ENCODE results near the gene NT5C.

Gene NT5C

GRCh38 chr17:75124041-75124818, 7.3 kb downstream of the NT5C start:
- H3K4me1 ChIP-seq (ENCODE audit: insufficient read depth, low read length), result no peaks in the 10 kb centered on the region
- H2AFZ ChIP-seq (ENCODE audit: low read depth, low read length), result no peak overlapping the region
- no peaks in the 10 kb centered on the region for H3K27me3 ChIP-seq (ENCODE audit: insufficient read depth, low read length)
- peaks cover 14% of the 10 kb centered on the region for H3K36me3 ChIP-seq (ENCODE audit: insufficient read depth, low read length)
- no peak overlapping the region for H3K4me3 ChIP-seq (ENCODE audit: low read length)
- H3K9me3 ChIP-seq (ENCODE audit: low read length), result no peaks in the 10 kb centered on the region

GRCh38 chr17:75118307-75118706, 13.2 kb downstream of the NT5C start:
- peaks cover 19% of the 10 kb centered on the region for H3K36me3 ChIP-seq (ENCODE audit: insufficient read depth, low read length)
- no peak overlapping the region for H2AFZ ChIP-seq (ENCODE audit: low read depth, low read length)
- H3K4me3 ChIP-seq (ENCODE audit: low read length), result no peak overlapping the region
- H3K27me3 ChIP-seq (ENCODE audit: insufficient read depth, low read length), result no peaks in the 10 kb centered on the region
- H3K9me3 ChIP-seq (ENCODE audit: low read length), result no peaks in the 10 kb centered on the region
- no peaks in the 10 kb centered on the region for H3K4me1 ChIP-seq (ENCODE audit: insufficient read depth, low read length)

- Histone ChIP-seq H2AFZ (ENCODE audit: low read depth, low read length) (no peak overlapping the region), H3K36me3 (ENCODE audit: insufficient read depth, low read length) (peaks cover 19% of the 10 kb centered on the region), H3K4me3 (ENCODE audit: low read length) (no peak overlapping the region), H3K4me1 (ENCODE audit: insufficient read depth, low read length) (no peaks in the 10 kb centered on the region), H3K9me3 (ENCODE audit: low read length) (no peaks in the 10 kb centered on the region), H3K27me3 (ENCODE audit: insufficient read depth, low read length) (no peaks in the 10 kb centered on the region)
These were observed 14.8 kb downstream of the NT5C start for GRCh38 chr17:75116737-75117136.

GRCh38 chr17:75115555-75115954, 16.0 kb downstream of the NT5C start:
- Histone ChIP-seq H3K36me3 (ENCODE audit: insufficient read depth, low read length) (peaks cover 15% of the 10 kb centered on the region), H3K9me3 (ENCODE audit: low read length) (no peaks in the 10 kb centered on the region), H2AFZ (ENCODE audit: low read depth, low read length) (no peak overlapping the region), H3K4me3 (ENCODE audit: low read length) (no peak overlapping the region), H3K4me1 (ENCODE audit: insufficient read depth, low read length) (peaks cover 1% of the 10 kb centered on the region), H3K27me3 (ENCODE audit: insufficient read depth, low read length) (no peaks in the 10 kb centered on the region)

- Histone ChIP-seq H3K4me3 (ENCODE audit: low read length) (no peak overlapping the region), H3K4me1 (ENCODE audit: insufficient read depth, low read length) (peaks cover 6% of the 10 kb centered on the region), H3K9me3 (ENCODE audit: low read length) (no peaks in the 10 kb centered on the region), H2AFZ (ENCODE audit: low read depth, low read length) (no peak overlapping the region), H3K36me3 (ENCODE audit: insufficient read depth, low read length) (peaks cover 12% of the 10 kb centered on the region), H3K27me3 (ENCODE audit: insufficient read depth, low read length) (no peaks in the 10 kb centered on the region)
These were observed 16.8 kb downstream of the NT5C start for GRCh38 chr17:75114552-75115314.

- H3K36me3 ChIP-seq (ENCODE audit: insufficient read depth, low read length), result peaks cover 12% of the 10 kb centered on the region
- no peak overlapping the region for H2AFZ ChIP-seq (ENCODE audit: low read depth, low read length)
- peaks cover 12% of the 10 kb centered on the region for H3K4me1 ChIP-seq (ENCODE audit: insufficient read depth, low read length)
- no peak overlapping the region for H3K4me3 ChIP-seq (ENCODE audit: low read length)
- no peaks in the 10 kb centered on the region for H3K27me3 ChIP-seq (ENCODE audit: insufficient read depth, low read length)
- H3K9me3 ChIP-seq (ENCODE audit: low read length), result no peaks in the 10 kb centered on the region
These were observed 17.6 kb downstream of the NT5C start for GRCh38 chr17:75113798-75114551.

GRCh38 chr17:75111777-75112335, 19.7 kb downstream of the NT5C start:
- H3K4me3 ChIP-seq (ENCODE audit: low read length), result no peak overlapping the region
- H3K36me3 ChIP-seq (ENCODE audit: insufficient read depth, low read length), result peaks cover 9% of the 10 kb centered on the region
- no peak overlapping the region for H2AFZ ChIP-seq (ENCODE audit: low read depth, low read length)
- H3K9me3 ChIP-seq (ENCODE audit: low read length), result no peaks in the 10 kb centered on the region
- peaks cover 14% of the 10 kb centered on the region for H3K4me1 ChIP-seq (ENCODE audit: insufficient read depth, low read length)
- no peaks in the 10 kb centered on the region for H3K27me3 ChIP-seq (ENCODE audit: insufficient read depth, low read length)

- Histone ChIP-seq H3K4me3 (ENCODE audit: low read length) (peak overlapping the region; percentile 90), H2AFZ (ENCODE audit: low read depth, low read length) (no peak overlapping the region), H3K27me3 (ENCODE audit: insufficient read depth, low read length) (no peaks in the 10 kb centered on the region), H3K4me1 (ENCODE audit: insufficient read depth, low read length) (peaks cover 14% of the 10 kb centered on the region), H3K36me3 (ENCODE audit: insufficient read depth, low read length) (no peaks in the 10 kb centered on the region), H3K9me3 (ENCODE audit: low read length) (no peaks in the 10 kb centered on the region)
These were observed 21.2 kb downstream of the NT5C start for GRCh38 chr17:75110234-75110937.

- Histone ChIP-seq H3K4me3 (ENCODE audit: low read length) (peak within 1 kb of the TSS; percentile 90), H3K9me3 (ENCODE audit: low read length) (no peaks in the 10 kb centered on the region), H2AFZ (ENCODE audit: low read depth, low read length) (peak within 1 kb of the TSS; percentile 98), H3K27me3 (ENCODE audit: insufficient read depth, low read length) (no peaks in the 10 kb centered on the region), H3K4me1 (ENCODE audit: insufficient read depth, low read length) (peaks cover 14% of the 10 kb centered on the region), H3K36me3 (ENCODE audit: insufficient read depth, low read length) (no peaks in the 10 kb centered on the region)
These were observed 21.9 kb downstream of the NT5C start, which contains the start of gene ARMC7 for GRCh38 chr17:75109407-75110233. ARMC7 (plus strand) TSS chr17:75109969; CDS start chr17:75110289, 320 bp downstream.

- Histone ChIP-seq H3K9me3 (ENCODE audit: low read length) (no peaks in the 10 kb centered on the region), H3K4me3 (ENCODE audit: low read length) (peak overlapping the region; percentile 90), H3K4me1 (ENCODE audit: insufficient read depth, low read length) (peaks cover 14% of the 10 kb centered on the region), H3K27me3 (ENCODE audit: insufficient read depth, low read length) (peaks cover under 1% of the 10 kb centered on the region), H2AFZ (ENCODE audit: low read depth, low read length) (peak overlapping the region; percentile 98), H3K36me3 (ENCODE audit: insufficient read depth, low read length) (no peaks in the 10 kb centered on the region)
These were observed 22.5 kb downstream of the NT5C start for GRCh38 chr17:75109046-75109406.

GRCh38 chr17:75108193-75108592, 23.3 kb downstream of the NT5C start:
- Histone ChIP-seq H3K4me3 (ENCODE audit: low read length) (no peak overlapping the region), H3K27me3 (ENCODE audit: insufficient read depth, low read length) (peaks cover 6% of the 10 kb centered on the region)

More at GRCh38 chr17:75108193-75108592, 23.3 kb downstream of the NT5C start:
- Histone ChIP-seq H3K36me3 (ENCODE audit: insufficient read depth, low read length) (no peaks in the 10 kb centered on the region), H3K4me1 (ENCODE audit: insufficient read depth, low read length) (peaks cover 14% of the 10 kb centered on the region), H2AFZ (ENCODE audit: low read depth, low read length) (no peak overlapping the region), H3K9me3 (ENCODE audit: low read length) (no peaks in the 10 kb centered on the region)
